Measurements from ENCODE around the gene HTT. TPM values are rescaled to one million over a fixed set of nuclear protein-coding genes. Genes with fewer than 3 reads are reported as not detected.

The HTT gene
- total RNA-seq, 6 experiments from 2014 or later: 25.5 to 37.8 (median 30.3) TPM

DNA sequence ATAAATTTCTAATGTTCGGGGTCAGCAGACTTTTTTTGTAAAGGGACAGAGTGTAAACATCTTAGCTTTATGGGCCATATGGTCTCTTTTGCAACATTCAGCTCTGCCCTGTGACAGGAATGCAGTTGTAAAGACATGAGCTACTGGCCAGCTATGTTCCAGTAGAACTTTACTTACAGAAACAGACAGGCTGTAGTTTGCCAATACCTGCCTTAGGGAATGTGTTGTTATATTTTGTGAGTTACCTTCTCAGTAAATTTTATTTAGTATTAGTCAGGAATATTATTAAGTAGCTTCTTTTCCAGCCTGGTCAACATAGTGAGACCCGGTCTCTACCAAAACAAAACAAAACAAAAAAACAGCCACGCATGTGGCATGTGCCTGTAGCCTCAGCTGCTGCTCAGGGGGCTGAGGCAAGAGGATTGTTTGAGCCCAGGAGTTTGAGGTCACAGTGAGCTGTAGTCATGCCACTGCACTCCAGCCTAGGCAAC is 48.7 kb downstream of the HTT start:
- Histone ChIP-seq H3K36me3 (peaks cover 0 to 43% (median 9%) of the 10 kb centered on the region in 4 donors), H3K4me1 (no peaks in the 10 kb centered on the region), H3K27me3 (no peaks in the 10 kb centered on the region), H3K4me3 (no peak overlapping the region), H3K9me3 (no peaks in the 10 kb centered on the region), H3K27ac (peak overlapping the region in 2 of 3 donors; percentile 6 to 26)
- DNase-seq (no peak), ATAC-seq (no peak)
- WGBS (ENCODE audit: insufficient coverage, low coverage, low lambda C conversion rate, missing lambda C conversion rate): 70% methylated on average over 3 of the region's 3 CpGs
- TF ChIP-seq, protein P1, sequence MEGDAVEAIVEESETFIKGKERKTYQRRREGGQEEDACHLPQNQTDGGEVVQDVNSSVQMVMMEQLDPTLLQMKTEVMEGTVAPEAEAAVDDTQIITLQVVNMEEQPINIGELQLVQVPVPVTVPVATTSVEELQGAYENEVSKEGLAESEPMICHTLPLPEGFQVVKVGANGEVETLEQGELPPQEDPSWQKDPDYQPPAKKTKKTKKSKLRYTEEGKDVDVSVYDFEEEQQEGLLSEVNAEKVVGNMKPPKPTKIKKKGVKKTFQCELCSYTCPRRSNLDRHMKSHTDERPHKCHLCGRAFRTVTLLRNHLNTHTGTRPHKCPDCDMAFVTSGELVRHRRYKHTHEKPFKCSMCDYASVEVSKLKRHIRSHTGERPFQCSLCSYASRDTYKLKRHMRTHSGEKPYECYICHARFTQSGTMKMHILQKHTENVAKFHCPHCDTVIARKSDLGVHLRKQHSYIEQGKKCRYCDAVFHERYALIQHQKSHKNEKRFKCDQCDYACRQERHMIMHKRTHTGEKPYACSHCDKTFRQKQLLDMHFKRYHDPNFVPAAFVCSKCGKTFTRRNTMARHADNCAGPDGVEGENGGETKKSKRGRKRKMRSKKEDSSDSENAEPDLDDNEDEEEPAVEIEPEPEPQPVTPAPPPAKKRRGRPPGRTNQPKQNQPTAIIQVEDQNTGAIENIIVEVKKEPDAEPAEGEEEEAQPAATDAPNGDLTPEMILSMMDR (IDR thresholded peaks at IDR 0.05): no peak
- TF ChIP-seq POLR2A (IDR thresholded peaks at IDR 0.05): no peak
- intact Hi-C loops (cut with DNase I): no loop called here

DNA sequence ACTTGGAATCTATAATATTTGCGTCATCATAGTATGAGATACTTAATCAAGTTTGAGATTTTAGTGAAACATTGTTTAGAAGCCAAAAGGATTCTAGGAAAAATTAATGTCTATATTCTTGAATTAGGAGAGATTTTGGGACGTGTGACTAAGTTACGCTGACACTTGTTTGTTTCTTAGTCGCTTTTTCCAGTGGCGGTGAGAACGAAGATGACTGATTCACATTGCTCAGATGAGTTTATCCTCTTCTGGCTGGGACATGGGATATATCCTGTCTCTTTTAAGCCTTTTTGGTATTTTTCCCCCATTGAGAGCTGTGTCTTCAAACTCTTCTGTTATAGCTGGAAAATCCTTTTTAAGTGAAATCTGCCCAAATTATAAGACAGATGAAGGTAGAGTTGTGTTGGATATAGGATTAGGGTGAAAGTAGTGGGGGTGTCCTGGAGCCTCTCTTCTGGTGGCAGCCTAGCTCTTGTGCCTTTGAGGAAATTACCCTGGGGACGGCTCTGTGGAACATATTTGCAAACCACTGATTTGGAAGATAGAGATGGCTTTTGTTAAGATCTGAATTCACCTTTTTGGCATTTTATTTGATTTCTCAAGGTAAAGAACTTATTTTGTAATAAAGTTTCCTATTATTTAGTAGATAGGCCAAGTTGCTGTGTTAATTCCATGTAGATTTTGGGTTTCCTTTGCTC is 49.7 kb downstream of the HTT start:
- H3K9me3 ChIP-seq: no peaks in the 10 kb centered on the region
- no peak overlapping the region for H3K4me3 ChIP-seq
- H3K27me3 ChIP-seq: no peaks in the 10 kb centered on the region
- H3K36me3 ChIP-seq: peaks cover 0 to 44% (median 12%) of the 10 kb centered on the region in 4 donors
- DNase-seq: no peak
- H3K27ac ChIP-seq: no peak overlapping the region
- no peaks in the 10 kb centered on the region for H3K4me1 ChIP-seq
- TF ChIP-seq, protein P1 (IDR thresholded peaks at IDR 0.05): no peak
- TF ChIP-seq POLR2A (IDR thresholded peaks at IDR 0.05): no peak
- intact Hi-C loops (cut with DNase I): no loop called here
- ATAC-seq: no peak
- 85% methylated on average over 7 of the region's 7 CpGs for WGBS (ENCODE audit: insufficient coverage, low coverage, low lambda C conversion rate, missing lambda C conversion rate)

DNA sequence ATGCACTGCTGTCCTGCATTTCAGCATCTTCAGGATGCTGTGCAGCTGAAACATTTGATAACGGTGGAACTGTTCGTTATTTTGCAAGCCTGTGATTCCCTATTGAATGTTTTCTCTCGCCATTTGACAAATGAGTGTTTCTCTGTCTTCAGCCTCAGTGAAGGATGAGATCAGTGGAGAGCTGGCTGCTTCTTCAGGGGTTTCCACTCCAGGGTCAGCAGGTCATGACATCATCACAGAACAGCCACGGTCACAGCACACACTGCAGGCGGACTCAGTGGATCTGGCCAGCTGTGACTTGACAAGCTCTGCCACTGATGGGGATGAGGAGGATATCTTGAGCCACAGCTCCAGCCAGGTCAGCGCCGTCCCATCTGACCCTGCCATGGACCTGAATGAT is 52.6 kb downstream of the HTT start:
- H3K4me3 ChIP-seq: no peak overlapping the region
- H3K27me3 ChIP-seq: no peaks in the 10 kb centered on the region
- DNase-seq (no peak), ATAC-seq (no peak)
- TF ChIP-seq, protein P1 (IDR thresholded peaks at IDR 0.05): no peak
- no peak for TF ChIP-seq POLR2A (IDR thresholded peaks at IDR 0.05)
- H3K36me3 ChIP-seq: peaks cover 0 to 49% (median 21%) of the 10 kb centered on the region in 4 donors
- H3K27ac ChIP-seq: no peak overlapping the region
- intact Hi-C loops (cut with DNase I): no loop called here
- whole genome bisulfite sequencing (ENCODE audit: insufficient coverage, low coverage, low lambda C conversion rate, missing lambda C conversion rate): 88% methylated on average over 4 of the region's 7 CpGs
- H3K9me3 ChIP-seq: no peaks in the 10 kb centered on the region
- no peaks in the 10 kb centered on the region for H3K4me1 ChIP-seq

DNA sequence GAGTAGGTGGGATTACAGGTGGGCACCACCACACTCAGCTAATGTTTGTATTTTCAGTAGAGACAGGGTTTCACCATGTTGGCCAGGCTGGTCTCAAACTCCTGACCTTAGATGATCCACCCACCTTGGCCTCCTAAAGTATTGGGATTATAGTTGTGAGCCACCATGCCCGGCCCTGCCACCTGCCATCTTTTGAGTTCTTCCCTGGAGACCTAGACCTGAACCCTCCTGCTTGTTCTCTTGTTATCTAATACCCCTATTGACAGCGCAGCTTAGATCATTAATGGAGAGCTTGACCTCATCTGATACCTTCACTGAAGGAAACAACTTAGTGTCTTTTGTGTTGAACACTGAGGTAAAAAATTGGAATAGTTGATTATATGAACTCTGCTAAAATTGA is 53.6 kb downstream of the HTT start:
- peaks cover 0 to 55% (median 23%) of the 10 kb centered on the region in 4 donors for H3K36me3 ChIP-seq

More for the DNA sequence above, 53.6 kb downstream of the HTT start:
- Histone ChIP-seq H3K4me3 (no peak overlapping the region), H3K27ac (no peak overlapping the region), H3K4me1 (no peaks in the 10 kb centered on the region), H3K9me3 (no peaks in the 10 kb centered on the region), H3K27me3 (no peaks in the 10 kb centered on the region)
- DNase-seq (no peak), ATAC-seq (no peak)
- no peak for TF ChIP-seq POLR2A (IDR thresholded peaks at IDR 0.05)
- TF ChIP-seq, protein P1 (IDR thresholded peaks at IDR 0.05): no peak
- WGBS (ENCODE audit: insufficient coverage, low coverage, low lambda C conversion rate, missing lambda C conversion rate): 89% methylated on average over 2 of the region's 2 CpGs
- intact Hi-C loops (cut with DNase I): no loop called here
